Measurements from ENCODE around the gene ADI1.

GRCh38 chr2:3535794-3536681 lies 16.7 kb upstream of the ADI1 start:
- TF ChIP-seq CTCF (IDR thresholded peaks at IDR 0.05) (no peak), ZFX (IDR thresholded peaks at IDR 0.05; ENCODE audit: borderline replicate concordance) (no peak)

All from 22Rv1 (cell line).